ENCODE measurements around the gene PNMT. TPM values are rescaled to one million over a fixed set of nuclear protein-coding genes. Genes with fewer than 3 reads are reported as not detected.

PNMT gene
- total RNA-seq, 4 donors from 2014 or later, result 0.26 to 8.4 (median 1.3) TPM

DNA sequence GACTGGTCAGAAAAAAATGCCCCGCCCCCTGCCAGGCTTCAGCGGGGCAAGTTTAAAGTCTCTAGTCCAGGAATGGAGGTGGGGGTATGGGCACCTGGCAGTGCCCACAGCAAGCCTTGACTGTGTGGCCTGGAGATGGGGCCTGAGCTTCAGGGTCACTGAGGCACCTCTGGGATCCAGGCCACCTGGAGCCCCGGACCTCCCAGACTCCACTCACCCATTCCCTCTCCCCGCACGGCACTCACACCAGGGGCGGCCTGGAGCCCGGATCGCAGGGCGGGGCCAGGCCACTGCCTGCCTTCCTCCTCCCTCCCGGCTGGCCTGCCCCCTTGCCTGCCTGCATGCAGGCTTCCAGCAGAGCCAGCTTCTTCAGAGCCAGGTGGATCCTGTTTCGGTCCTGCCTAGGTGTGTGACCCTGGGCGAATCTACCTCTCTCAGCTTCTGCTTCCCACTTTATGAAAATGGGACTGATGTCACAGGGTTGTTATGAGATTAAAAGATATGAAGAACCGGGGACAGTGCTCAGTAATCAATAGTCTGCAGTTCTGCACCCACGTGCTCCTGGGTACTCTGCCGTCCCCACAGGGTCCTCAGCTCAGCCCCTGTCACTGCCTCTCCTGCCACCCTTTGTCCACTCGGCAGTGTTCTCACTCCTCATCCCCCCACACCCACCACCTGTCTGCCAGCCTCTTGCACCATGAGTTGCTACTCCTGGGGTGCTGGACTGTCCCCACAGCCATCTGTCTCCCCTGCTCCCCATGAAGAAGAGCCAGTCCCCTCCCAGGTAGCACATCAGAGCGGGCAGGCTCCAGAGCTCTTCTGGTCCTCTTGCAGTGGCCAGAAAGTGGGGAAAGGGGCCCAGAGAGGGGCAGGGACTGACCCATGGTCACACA, 4.3 kb upstream of the PNMT start:
- DNase-seq, result no peak
- 65 to 66% methylated on average over 4 to 9 of the region's 17 CpGs for WGBS, 2 donors
- Histone ChIP-seq H3K27ac (peak overlapping the region in 3 of 4 donors; percentile 24 to 75 (median 64)), H3K36me3 (peaks cover 0 to 43% (median 13%) of the 10 kb centered on the region in 3 donors), H3K9me3 (no peaks in the 10 kb centered on the region), H3K4me3 (no peak overlapping the region), H3K4me1 (peaks cover 42 to 100% (median 61%) of the 10 kb centered on the region in 3 donors), H3K27me3 (peaks cover 0 to 40% (median 1%) of the 10 kb centered on the region in 4 donors)
- TF ChIP-seq, protein P1, sequence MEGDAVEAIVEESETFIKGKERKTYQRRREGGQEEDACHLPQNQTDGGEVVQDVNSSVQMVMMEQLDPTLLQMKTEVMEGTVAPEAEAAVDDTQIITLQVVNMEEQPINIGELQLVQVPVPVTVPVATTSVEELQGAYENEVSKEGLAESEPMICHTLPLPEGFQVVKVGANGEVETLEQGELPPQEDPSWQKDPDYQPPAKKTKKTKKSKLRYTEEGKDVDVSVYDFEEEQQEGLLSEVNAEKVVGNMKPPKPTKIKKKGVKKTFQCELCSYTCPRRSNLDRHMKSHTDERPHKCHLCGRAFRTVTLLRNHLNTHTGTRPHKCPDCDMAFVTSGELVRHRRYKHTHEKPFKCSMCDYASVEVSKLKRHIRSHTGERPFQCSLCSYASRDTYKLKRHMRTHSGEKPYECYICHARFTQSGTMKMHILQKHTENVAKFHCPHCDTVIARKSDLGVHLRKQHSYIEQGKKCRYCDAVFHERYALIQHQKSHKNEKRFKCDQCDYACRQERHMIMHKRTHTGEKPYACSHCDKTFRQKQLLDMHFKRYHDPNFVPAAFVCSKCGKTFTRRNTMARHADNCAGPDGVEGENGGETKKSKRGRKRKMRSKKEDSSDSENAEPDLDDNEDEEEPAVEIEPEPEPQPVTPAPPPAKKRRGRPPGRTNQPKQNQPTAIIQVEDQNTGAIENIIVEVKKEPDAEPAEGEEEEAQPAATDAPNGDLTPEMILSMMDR (IDR thresholded peaks at IDR 0.05), result no peak
- no peak for TF ChIP-seq POLR2A (IDR thresholded peaks at IDR 0.05)
- intact Hi-C loops (cut with DNase I), result no loop called here

DNA sequence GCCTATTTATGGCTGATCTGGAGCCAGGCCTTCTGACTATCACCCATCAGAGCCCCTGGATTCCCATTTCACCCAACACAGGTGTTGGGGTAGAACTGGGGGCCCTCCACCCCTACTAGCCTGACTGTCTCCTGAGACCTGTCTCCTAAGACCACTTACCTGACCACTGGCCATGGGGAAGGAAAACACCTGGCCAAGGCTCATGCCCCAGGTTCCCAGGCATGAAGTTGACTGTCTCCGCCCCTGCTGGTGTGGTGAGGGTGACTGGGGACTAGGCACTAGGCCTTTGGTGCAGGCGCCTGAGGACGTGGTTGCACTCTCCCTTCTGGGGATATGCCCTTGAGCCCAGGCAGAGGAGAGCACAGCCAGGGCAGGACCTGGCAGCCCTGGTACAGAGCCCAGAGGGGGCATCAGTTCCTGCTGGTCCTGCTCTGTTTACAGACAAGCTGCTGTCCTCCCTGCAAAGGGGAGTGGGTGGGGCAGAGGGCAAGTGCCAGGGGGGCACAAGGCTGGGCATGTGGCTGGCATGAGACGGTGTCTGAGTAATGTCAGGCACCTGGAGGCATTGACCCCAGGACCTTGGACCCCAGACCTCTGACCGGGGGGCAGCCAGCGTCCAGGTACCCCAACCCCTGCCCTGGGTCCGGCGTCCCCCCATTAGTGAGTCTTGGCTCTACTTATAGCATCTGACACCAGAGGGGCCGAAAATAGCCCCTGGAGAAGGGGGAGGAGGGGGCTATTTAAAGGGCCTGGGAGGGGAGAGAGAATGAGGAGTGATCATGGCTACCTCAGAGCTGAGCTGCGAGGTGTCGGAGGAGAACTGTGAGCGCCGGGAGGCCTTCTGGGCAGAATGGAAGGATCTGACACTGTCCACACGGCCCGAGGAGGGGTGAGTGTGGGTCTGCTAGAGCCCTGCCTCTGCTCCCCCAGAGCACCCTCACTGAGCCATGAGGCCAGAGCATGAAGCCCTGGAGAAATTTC, 3.4 kb upstream of the PNMT start, which contains the start of gene TCAP:
TCAP (plus strand) TSS at position 769 of the 981 bp plus-strand sequence; CDS start at position 780, 11 bp downstream.
- Histone ChIP-seq H3K9me3 (no peaks in the 10 kb centered on the region), H3K27ac (peak within 1 kb of the TSS in 3 of 4 donors; percentile 64 to 66 (median 65)), H3K4me1 (peaks cover 41 to 92% (median 57%) of the 10 kb centered on the region in 3 donors), H3K27me3 (peaks cover 0 to 49% (median 3%) of the 10 kb centered on the region in 4 donors), H3K4me3 (no peak within 1 kb of the TSS), H3K36me3 (peaks cover 0 to 34% (median 13%) of the 10 kb centered on the region in 3 donors)
- intact Hi-C loops (cut with DNase I), result no loop called here
- no peak for DNase-seq
- TF ChIP-seq, protein P1 (IDR thresholded peaks at IDR 0.05), result no peak
- TF ChIP-seq POLR2A (IDR thresholded peaks at IDR 0.05), result no peak
- 41 to 57% methylated on average over 6 to 7 of the region's 15 CpGs for WGBS, 2 donors

DNA sequence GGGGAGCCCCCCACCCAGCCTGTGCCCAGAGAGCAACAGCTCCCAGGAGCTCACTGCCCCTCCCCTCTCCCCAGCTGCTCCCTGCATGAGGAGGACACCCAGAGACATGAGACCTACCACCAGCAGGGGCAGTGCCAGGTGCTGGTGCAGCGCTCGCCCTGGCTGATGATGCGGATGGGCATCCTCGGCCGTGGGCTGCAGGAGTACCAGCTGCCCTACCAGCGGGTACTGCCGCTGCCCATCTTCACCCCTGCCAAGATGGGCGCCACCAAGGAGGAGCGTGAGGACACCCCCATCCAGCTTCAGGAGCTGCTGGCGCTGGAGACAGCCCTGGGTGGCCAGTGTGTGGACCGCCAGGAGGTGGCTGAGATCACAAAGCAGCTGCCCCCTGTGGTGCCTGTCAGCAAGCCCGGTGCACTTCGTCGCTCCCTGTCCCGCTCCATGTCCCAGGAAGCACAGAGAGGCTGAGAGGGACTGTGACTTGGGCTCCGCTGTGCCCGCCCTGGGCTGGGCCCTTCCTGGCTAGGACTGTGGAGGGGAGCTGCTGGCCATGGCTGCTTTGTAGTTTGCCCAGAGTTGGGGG, 2.5 kb upstream of the PNMT start:
- DNase-seq, result no peak
- no CpG with 5 or more reads among the region's 17 CpGs for WGBS, 2 donors
- intact Hi-C loops (cut with DNase I), result no loop called here
- H3K4me1 ChIP-seq, result peaks cover 39 to 85% (median 54%) of the 10 kb centered on the region in 3 donors
- H3K4me3 ChIP-seq, result no peak overlapping the region
- H3K36me3 ChIP-seq, result peaks cover 0 to 25% (median 5%) of the 10 kb centered on the region in 3 donors
- peak overlapping the region in 3 of 4 donors; percentile 1 to 66 (median 65) for H3K27ac ChIP-seq
- H3K27me3 ChIP-seq, result peaks cover 0 to 58% (median 3%) of the 10 kb centered on the region in 4 donors
- H3K9me3 ChIP-seq, result no peaks in the 10 kb centered on the region
- no peak for TF ChIP-seq POLR2A (IDR thresholded peaks at IDR 0.05)
- TF ChIP-seq, protein P1 (IDR thresholded peaks at IDR 0.05), result peak in 2 of 6 experiments; percentile 10 to 15

DNA sequence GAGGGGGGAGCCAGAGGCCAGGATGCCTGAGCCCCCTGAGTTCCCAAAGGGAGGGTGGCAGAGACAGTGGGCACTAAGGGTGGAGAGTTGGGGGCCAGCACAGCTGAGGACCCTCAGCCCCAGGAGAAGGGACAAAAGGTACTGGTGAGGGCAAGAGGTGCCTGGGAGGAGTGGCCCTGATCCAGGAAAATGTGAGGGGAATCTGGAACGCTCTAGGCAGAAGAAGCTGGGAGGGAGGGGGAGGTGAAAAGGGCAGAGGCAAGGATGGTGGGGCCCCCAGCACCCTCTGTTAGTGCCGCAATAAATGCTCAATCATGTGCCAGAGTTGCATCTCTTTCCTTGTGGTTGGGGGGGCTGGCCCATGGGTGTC, 2.0 kb upstream of the PNMT start:
- WGBS, 2 donors, result 40 to 42% methylated on average over 2 of the region's 2 CpGs
- Histone ChIP-seq H3K4me3 (no peak overlapping the region), H3K9me3 (no peaks in the 10 kb centered on the region), H3K4me1 (peaks cover 39 to 85% (median 50%) of the 10 kb centered on the region in 3 donors), H3K27ac (peak overlapping the region in 3 of 4 donors; percentile 1 to 66 (median 65)), H3K27me3 (peaks cover 0 to 62% (median 3%) of the 10 kb centered on the region in 4 donors), H3K36me3 (peaks cover 0 to 20% (median 0%) of the 10 kb centered on the region in 3 donors)
- TF ChIP-seq, protein P1 (IDR thresholded peaks at IDR 0.05), result no peak
- TF ChIP-seq POLR2A (IDR thresholded peaks at IDR 0.05), result no peak
- intact Hi-C loops (cut with DNase I), result no loop called here
- DNase-seq, result no peak
